Endothelial cell (in vitro differentiated cells): ENCODE measurements around the gene P4HA2. TPM values are rescaled to one million over a fixed set of nuclear protein-coding genes. Genes with fewer than 3 reads are reported as not detected.

Source experiments
- DNase-seq: peaks from one replicate; pipeline ENCODE4 v3.0.0; 2021; ENCODE audit warnings: low spot score
- H3K27ac Mint-ChIP-seq: one replicate; pipeline ENCODE4 v1.8.0; 2021; ENCODE audit warnings: mixed read lengths, inconsistent platforms; ENCODE audit not compliant: unreplicated experiment
- H3K27me3 Mint-ChIP-seq: one replicate; pipeline ENCODE4 v1.8.0; 2021; ENCODE audit warnings: mild to moderate bottlenecking, moderate library complexity, mixed read lengths, inconsistent platforms; ENCODE audit not compliant: unreplicated experiment
- H3K36me3 Mint-ChIP-seq: one replicate; pipeline ENCODE4 v1.8.0; 2021; ENCODE audit warnings: mild to moderate bottlenecking, low read depth, mixed read lengths, inconsistent platforms; ENCODE audit not compliant: unreplicated experiment
- H3K4me1 Mint-ChIP-seq: one replicate; pipeline ENCODE4 v1.8.0; 2021; ENCODE audit warnings: mild to moderate bottlenecking, mixed read lengths, inconsistent platforms; ENCODE audit not compliant: unreplicated experiment
- H3K4me3 Mint-ChIP-seq: one replicate; pipeline ENCODE4 v1.8.0; 2021; ENCODE audit warnings: mild to moderate bottlenecking, mixed read lengths, inconsistent platforms; ENCODE audit not compliant: unreplicated experiment
- H3K9me3 Mint-ChIP-seq: one replicate; pipeline ENCODE4 v1.8.0; 2021; ENCODE audit warnings: mixed read lengths, inconsistent platforms; ENCODE audit not compliant: unreplicated experiment
- CTCF ChIP-seq: fragments of 200-600 bp; sonication (generic); IDR thresholded peaks from one replicate; pipeline ENCODE4 v1.5.0; 2021; ENCODE audit warnings: antibody characterized with exemption; ENCODE audit not compliant: unreplicated experiment
- total RNA-seq: library from RNA; stranded (reverse); fragmentation: NEBNext Ultra II Directional; extraction: Animal tissue kit (Norgen Biotek cat#: 25700); gene quantifications from one replicate; pipeline ENCODE4 v1.2.1, GENCODE V29; 2021; ENCODE audit not compliant: unreplicated experiment

P4HA2 gene
- total RNA-seq, 1 donor from 2014 or later, result 9.9 TPM

- Mint-ChIP-seq H3K4me1 (peaks cover 4% of the 10 kb centered on the region), H3K9me3 (peaks cover 4% of the 10 kb centered on the region), H3K27me3 (peaks cover 4% of the 10 kb centered on the region), H3K4me3 (no peak overlapping the region), H3K36me3 (peaks cover 3% of the 10 kb centered on the region), H3K27ac (no peak overlapping the region)
- DNase-seq, result no peak
- TF ChIP-seq CTCF, result no peak
Observed at GRCh38 chr5:132237670-132238069, 10.0 kb upstream of the P4HA2 start.

GRCh38 chr5:132237141-132237540 is 9.5 kb upstream of the P4HA2 start:
- peaks cover 4% of the 10 kb centered on the region for H3K27me3 Mint-ChIP-seq
- DNase-seq, result no peak

GRCh38 chr5:132235340-132235739 is 7.7 kb upstream of the P4HA2 start:
- no peak for DNase-seq
- Mint-ChIP-seq H3K4me1 (peaks cover 17% of the 10 kb centered on the region), H3K27me3 (peaks cover 4% of the 10 kb centered on the region), H3K27ac (no peak overlapping the region), H3K4me3 (no peak overlapping the region), H3K9me3 (no peaks in the 10 kb centered on the region), H3K36me3 (no peaks in the 10 kb centered on the region)
- no peak for TF ChIP-seq CTCF

More at GRCh38 chr5:132237141-132237540, 9.5 kb upstream of the P4HA2 start:
- Mint-ChIP-seq H3K4me3 (no peak overlapping the region), H3K27ac (peak overlapping the region; percentile 53), H3K36me3 (peaks cover 2% of the 10 kb centered on the region), H3K4me1 (peaks cover 4% of the 10 kb centered on the region), H3K9me3 (peaks cover 3% of the 10 kb centered on the region)
- TF ChIP-seq CTCF, result no peak

GRCh38 chr5:132234684-132235062 is 7.0 kb upstream of the P4HA2 start:
- Mint-ChIP-seq H3K4me3 (no peak overlapping the region), H3K27ac (no peak overlapping the region), H3K27me3 (peaks cover 9% of the 10 kb centered on the region), H3K4me1 (peaks cover 19% of the 10 kb centered on the region), H3K36me3 (no peaks in the 10 kb centered on the region), H3K9me3 (no peaks in the 10 kb centered on the region)
- DNase-seq, result no peak
- TF ChIP-seq CTCF, result no peak

GRCh38 chr5:132233811-132234683 is 6.4 kb upstream of the P4HA2 start:
- no peak overlapping the region for H3K27ac Mint-ChIP-seq
- peaks cover 6% of the 10 kb centered on the region for H3K36me3 Mint-ChIP-seq
- H3K4me1 Mint-ChIP-seq, result peaks cover 24% of the 10 kb centered on the region
- no peak for TF ChIP-seq CTCF
- no peaks in the 10 kb centered on the region for H3K9me3 Mint-ChIP-seq
- peaks cover 14% of the 10 kb centered on the region for H3K27me3 Mint-ChIP-seq
- H3K4me3 Mint-ChIP-seq, result no peak overlapping the region
- no peak for DNase-seq
